Mesodermal cell (in vitro differentiated cells): ENCODE data around the gene MOB3B.

Experiments
- H3K27ac ChIP-seq: 2 replicates; pipeline ENCODE4 v1.7.0; 2013; ENCODE audit warnings: mild to moderate bottlenecking, low read depth, low read length, moderate library complexity; ENCODE audit not compliant: severe bottlenecking
- H3K36me3 ChIP-seq: 2 replicates; pipeline ENCODE4 v1.7.1; 2013; ENCODE audit warnings: mild to moderate bottlenecking, low read length, moderate library complexity; ENCODE audit not compliant: control insufficient read depth, insufficient read depth
- H3K4me1 ChIP-seq: one replicate; pipeline ENCODE4 v1.7.1; 2013; ENCODE audit warnings: mild to moderate bottlenecking, low read length; ENCODE audit not compliant: insufficient read depth, control insufficient read depth, poor library complexity, severe bottlenecking
- H3K4me3 ChIP-seq: 2 replicates; pipeline ENCODE4 v1.7.0; 2013; ENCODE audit warnings: low read length, control low read depth, mild to moderate bottlenecking; ENCODE audit not compliant: insufficient read depth, poor library complexity, severe bottlenecking; ENCODE audit errors: extremely low read depth
- H3K9me3 ChIP-seq: 2 replicates; pipeline ENCODE4 v1.7.1; 2013; ENCODE audit warnings: mild to moderate bottlenecking, low read length, moderate library complexity; ENCODE audit not compliant: control insufficient read depth
- WGBS, 2 experiments: methylation state at CpG; one replicate each; pipeline ENCODE4 v1.1.5; 2013; ENCODE audit warnings: missing lambda C conversion rate in 2 of 2; ENCODE audit not compliant: insufficient coverage in 2 of 2; 5-methylcytosine and 5-hydroxymethylcytosine counted together

The MOB3B gene

GRCh38 chr9:27495480-27496134 is 34.0 kb downstream of the MOB3B start:
- Histone ChIP-seq H3K4me1 (peaks cover 31% of the 10 kb centered on the region), H3K4me3 (no peak overlapping the region)
- 31 to 35% methylated on average over 2 of the region's 3 CpGs for WGBS, 2 experiments

DNA sequence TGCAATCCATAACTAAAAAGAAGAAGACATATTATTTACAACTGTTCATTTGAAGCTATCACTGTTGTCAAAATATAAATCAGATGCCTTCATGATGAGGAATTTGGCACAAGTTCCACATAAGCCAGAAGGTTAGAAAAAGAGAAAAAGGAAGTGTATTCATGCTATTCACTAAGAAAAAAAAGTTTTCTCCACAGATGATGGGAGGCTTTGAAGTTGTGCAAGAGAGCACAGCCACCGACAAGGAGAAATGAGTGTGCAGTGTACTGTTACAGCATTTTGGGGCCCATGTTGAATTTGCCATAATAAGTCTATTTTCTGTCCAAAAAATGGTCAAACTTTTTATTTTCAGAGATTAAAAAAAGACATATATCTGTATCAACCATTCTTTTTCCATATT is 38.5 kb downstream of the MOB3B start:
- Histone ChIP-seq H3K27ac (no peak overlapping the region), H3K4me1 (peaks cover 13% of the 10 kb centered on the region), H3K9me3 (no peaks in the 10 kb centered on the region), H3K4me3 (no peak overlapping the region), H3K36me3 (no peaks in the 10 kb centered on the region)
- WGBS, 2 experiments, result 100% methylated on average over 1 of the region's 1 CpG; no CpG with 5 or more reads in 1 of the 2 experiments

More at GRCh38 chr9:27495480-27496134, 34.0 kb downstream of the MOB3B start:
- H3K36me3 ChIP-seq, result no peaks in the 10 kb centered on the region
- H3K9me3 ChIP-seq, result no peaks in the 10 kb centered on the region
- H3K27ac ChIP-seq, result no peak overlapping the region

DNA sequence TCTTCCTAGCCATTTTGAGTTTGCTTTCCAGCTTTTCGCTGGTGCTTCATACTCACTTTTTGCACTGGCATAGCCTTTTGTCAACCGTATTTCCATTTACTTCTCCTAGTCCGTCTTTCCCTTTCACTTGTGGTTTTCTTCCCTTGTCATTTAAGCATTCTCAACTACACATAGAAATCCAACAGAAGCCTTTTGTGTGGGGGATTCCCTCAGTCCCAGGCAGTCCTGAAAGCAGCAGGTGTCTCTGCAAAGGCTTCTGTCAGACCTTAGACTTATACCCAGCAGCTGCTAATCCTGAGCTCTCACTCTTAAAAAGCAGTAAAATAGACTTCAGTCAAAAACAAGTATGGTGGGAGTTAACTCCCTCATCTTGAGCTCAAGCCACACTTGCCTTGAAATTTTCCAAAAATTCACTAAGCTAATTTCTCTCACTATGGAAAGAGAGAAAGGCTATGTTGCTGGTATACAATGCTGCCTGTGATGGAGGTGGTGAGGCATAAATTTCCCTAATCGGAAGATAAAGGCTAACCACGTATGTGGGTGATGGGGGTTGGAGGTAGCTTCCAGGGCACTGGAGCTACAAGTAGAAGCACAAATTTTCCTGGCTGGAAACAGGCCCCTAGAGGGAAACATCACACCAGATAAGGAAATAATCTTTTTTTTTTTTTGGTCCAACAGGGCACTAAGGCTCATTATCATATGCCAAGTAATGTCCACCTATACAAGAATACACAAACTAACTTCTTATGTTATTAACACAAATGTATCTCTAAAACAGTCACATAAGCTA is 40.3 kb downstream of the MOB3B start:
- 73 to 74% methylated on average over 5 of the region's 5 CpGs for WGBS, 2 experiments
- Histone ChIP-seq H3K9me3 (no peaks in the 10 kb centered on the region), H3K4me1 (peaks cover 7% of the 10 kb centered on the region), H3K36me3 (no peaks in the 10 kb centered on the region), H3K4me3 (no peak overlapping the region), H3K27ac (no peak overlapping the region)

- Histone ChIP-seq H3K9me3 (no peaks in the 10 kb centered on the region), H3K4me1 (peaks cover 7% of the 10 kb centered on the region), H3K36me3 (no peaks in the 10 kb centered on the region), H3K27ac (no peak overlapping the region), H3K4me3 (no peak overlapping the region)
- WGBS, 2 experiments, result 86 to 100% methylated on average over 1 of the region's 1 CpG
Measured at GRCh38 chr9:27487927-27488326, 41.7 kb downstream of the MOB3B start.

DNA sequence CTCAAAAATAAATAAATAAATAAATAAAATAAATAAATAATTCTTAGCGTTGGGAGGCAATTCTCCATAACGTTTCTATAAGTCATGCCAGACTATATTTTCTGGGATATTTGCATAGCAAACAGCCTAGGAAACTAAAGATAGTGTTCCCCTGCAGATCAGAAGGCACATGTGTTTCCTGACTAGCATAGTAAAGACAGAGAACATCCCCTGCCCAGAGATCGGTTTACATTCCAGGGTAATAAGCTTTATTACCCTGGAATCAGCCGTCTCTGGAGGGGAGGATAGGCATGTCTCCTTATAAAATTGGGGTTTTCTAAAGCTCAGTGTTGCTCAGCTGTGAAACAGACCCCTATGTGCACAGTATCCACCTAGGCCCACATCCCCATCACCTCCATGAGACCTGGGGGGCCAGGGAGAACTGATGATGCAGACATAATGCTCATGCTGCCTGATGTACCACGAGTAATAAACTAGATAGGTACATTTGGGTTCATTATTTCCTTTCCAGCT is 42.4 kb downstream of the MOB3B start:
- no peaks in the 10 kb centered on the region for H3K9me3 ChIP-seq
- 87 to 100% methylated on average over 1 to 2 of the region's 5 CpGs for WGBS, 2 experiments
- no peak overlapping the region for H3K4me3 ChIP-seq
- no peaks in the 10 kb centered on the region for H3K36me3 ChIP-seq
- H3K4me1 ChIP-seq, result peaks cover 7% of the 10 kb centered on the region
- no peak overlapping the region for H3K27ac ChIP-seq

DNA sequence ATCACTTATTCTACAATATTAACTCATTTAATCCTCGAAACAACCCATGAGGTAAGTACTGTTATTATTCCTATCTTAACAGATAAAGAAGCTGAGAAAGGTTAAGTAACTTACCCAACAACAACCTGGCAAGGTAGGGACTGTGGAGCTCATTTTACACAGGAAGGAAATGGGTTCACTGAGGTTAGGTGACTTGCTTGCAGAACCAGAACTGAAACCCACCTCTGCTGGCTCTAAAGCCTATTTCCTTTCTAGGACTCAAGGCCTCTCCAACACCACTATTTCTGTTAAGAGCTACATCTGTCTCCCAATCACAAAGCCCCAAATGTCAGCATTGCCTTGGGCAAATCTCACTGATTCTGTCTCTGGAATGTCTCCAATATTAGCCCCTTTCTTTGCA is 44.5 kb downstream of the MOB3B start:
- WGBS, 2 experiments, result no CpG with 5 or more reads among the region's 1 CpG
- H3K9me3 ChIP-seq, result no peaks in the 10 kb centered on the region
- peaks cover 7% of the 10 kb centered on the region for H3K4me1 ChIP-seq
- H3K36me3 ChIP-seq, result no peaks in the 10 kb centered on the region
- H3K27ac ChIP-seq, result no peak overlapping the region
- no peak overlapping the region for H3K4me3 ChIP-seq

GRCh38 chr9:27483576-27483975 is 46.0 kb downstream of the MOB3B start:
- WGBS, 2 experiments, result 95 to 97% methylated on average over 4 to 6 of the region's 6 CpGs
- H3K27ac ChIP-seq, result no peak overlapping the region
- H3K36me3 ChIP-seq, result no peaks in the 10 kb centered on the region
- H3K4me1 ChIP-seq, result peaks cover 1% of the 10 kb centered on the region
- no peak overlapping the region for H3K4me3 ChIP-seq
- peaks cover 7% of the 10 kb centered on the region for H3K9me3 ChIP-seq

- H3K27ac ChIP-seq, result no peak overlapping the region
- H3K4me1 ChIP-seq, result no peaks in the 10 kb centered on the region
- no peak overlapping the region for H3K4me3 ChIP-seq
- peaks cover 8% of the 10 kb centered on the region for H3K9me3 ChIP-seq
- no peaks in the 10 kb centered on the region for H3K36me3 ChIP-seq
- WGBS, 2 experiments, result 67 to 100% methylated on average over 1 of the region's 2 CpGs
Measured at GRCh38 chr9:27482709-27483108, 46.9 kb downstream of the MOB3B start.

DNA sequence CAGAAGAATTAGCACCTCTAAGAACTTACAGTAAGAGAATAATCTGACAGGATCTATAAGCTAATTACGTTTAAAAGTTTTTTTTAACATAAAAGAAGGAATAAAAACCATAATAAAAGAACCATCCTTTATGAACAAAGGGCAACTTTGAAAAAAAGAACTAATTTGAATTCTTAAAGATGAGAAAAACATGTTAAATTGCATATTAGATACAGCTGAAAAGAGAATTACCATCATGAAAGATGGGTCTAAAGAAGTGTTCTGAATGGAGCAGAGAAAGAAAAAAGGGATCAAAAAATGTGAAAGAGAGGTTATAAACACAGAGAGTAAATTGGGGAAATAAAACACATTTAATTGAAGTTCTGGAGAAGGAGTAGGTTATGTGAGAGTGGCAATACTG is 51.3 kb downstream of the MOB3B start:
- Histone ChIP-seq H3K4me1 (no peaks in the 10 kb centered on the region), H3K4me3 (no peak overlapping the region), H3K36me3 (no peaks in the 10 kb centered on the region), H3K9me3 (peaks cover 8% of the 10 kb centered on the region), H3K27ac (no peak overlapping the region)
- no CpG with 5 or more reads among the region's 1 CpG for WGBS, 2 experiments

- Histone ChIP-seq H3K9me3 (peaks cover 8% of the 10 kb centered on the region), H3K4me3 (no peak overlapping the region), H3K4me1 (peaks cover 6% of the 10 kb centered on the region), H3K27ac (no peak overlapping the region), H3K36me3 (no peaks in the 10 kb centered on the region)
- 72 to 83% methylated on average over 2 to 4 of the region's 6 CpGs for WGBS, 2 experiments
Measured at GRCh38 chr9:27476870-27477515, 52.6 kb downstream of the MOB3B start.
